HFFc6 (cell line): ENCODE data around the gene FANK1. TPM values are rescaled to one million over a fixed set of nuclear protein-coding genes. Genes with fewer than 3 reads are reported as not detected.
"Not testable (repeated sequence)": the region's sequence is repeated elsewhere in the genome, so short reads cannot be mapped to it uniquely, and the experiment has no call there.

ENCODE experiments used
- DNase-seq: peaks from one replicate; pipeline ENCODE4 v3.0.0-alpha.2; 2018
- H3K27ac Mint-ChIP-seq: 2 replicates; pipeline ENCODE4 v1.8.0; 2020; ENCODE audit warnings: mild to moderate bottlenecking, mixed read lengths
- H3K27me3 Mint-ChIP-seq: 2 replicates; pipeline ENCODE4 v1.8.0; 2021; ENCODE audit warnings: mild to moderate bottlenecking, moderate library complexity, mixed read lengths; ENCODE audit not compliant: insufficient read depth
- H3K36me3 Mint-ChIP-seq: 2 replicates; pipeline ENCODE4 v1.8.0; 2021; ENCODE audit warnings: low read depth, mixed read lengths
- H3K4me1 Mint-ChIP-seq: 2 replicates; pipeline ENCODE4 v1.8.0; 2020; ENCODE audit warnings: low read depth, mixed read lengths
- H3K4me3 Mint-ChIP-seq: 2 replicates; pipeline ENCODE4 v1.8.0; 2020; ENCODE audit warnings: mild to moderate bottlenecking, moderate library complexity, mixed read lengths
- H3K9me3 Mint-ChIP-seq: 2 replicates; pipeline ENCODE4 v1.8.0; 2020; ENCODE audit warnings: mild to moderate bottlenecking, mixed read lengths
- total RNA-seq, 6 experiments: library from RNA; stranded (reverse); fragmentation: NEBNext Ultra II Directional; extraction: Animal tissue kit (Norgen Biotek cat#: 25700); gene quantifications; 2 replicates in 1 of 6; 3 replicates in 5 of 6; pipeline ENCODE4 v1.2.3, GENCODE V29; 2021
- TF ChIP-seq, protein P1 (sequence below): fragments of 200-600 bp; sonication (generic); IDR thresholded peaks from 2 replicates; pipeline ENCODE4 v1.5.0; 2021; ENCODE audit warnings: antibody characterized with exemption, mild to moderate bottlenecking

The FANK1 gene
- total RNA-seq, 6 experiments from 2014 or later = 0.50 to 1.4 (median 0.88) TPM

DNA sequence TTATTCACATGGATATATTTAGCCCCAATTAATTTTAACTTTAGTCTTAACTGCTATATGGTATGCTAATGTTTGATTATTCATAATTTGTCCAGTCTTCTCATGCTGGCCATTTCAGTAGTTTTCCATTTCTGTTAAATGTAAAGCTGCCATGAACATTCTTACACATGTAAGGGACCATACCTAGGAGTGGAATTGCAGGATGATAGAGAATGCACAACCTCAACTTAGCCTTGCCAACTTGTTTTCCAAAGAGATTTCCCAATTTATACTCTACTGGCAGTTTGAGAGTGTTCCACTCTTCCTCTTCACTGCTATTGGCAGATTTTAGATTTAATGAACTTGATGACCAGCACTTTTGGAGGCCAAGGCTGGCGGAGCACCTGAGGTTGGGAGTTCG, 68.2 kb downstream of the FANK1 start:
- peaks cover 6% of the 10 kb centered on the region; the same call in 1 of the 2 replicates for H3K27me3 Mint-ChIP-seq
- no peaks in the 10 kb centered on the region for H3K36me3 Mint-ChIP-seq
- H3K4me3 Mint-ChIP-seq = no peak overlapping the region
- DNase-seq = no peak
- H3K9me3 Mint-ChIP-seq = no peaks in the 10 kb centered on the region
- no peak overlapping the region for H3K27ac Mint-ChIP-seq
- TF ChIP-seq, protein P1, sequence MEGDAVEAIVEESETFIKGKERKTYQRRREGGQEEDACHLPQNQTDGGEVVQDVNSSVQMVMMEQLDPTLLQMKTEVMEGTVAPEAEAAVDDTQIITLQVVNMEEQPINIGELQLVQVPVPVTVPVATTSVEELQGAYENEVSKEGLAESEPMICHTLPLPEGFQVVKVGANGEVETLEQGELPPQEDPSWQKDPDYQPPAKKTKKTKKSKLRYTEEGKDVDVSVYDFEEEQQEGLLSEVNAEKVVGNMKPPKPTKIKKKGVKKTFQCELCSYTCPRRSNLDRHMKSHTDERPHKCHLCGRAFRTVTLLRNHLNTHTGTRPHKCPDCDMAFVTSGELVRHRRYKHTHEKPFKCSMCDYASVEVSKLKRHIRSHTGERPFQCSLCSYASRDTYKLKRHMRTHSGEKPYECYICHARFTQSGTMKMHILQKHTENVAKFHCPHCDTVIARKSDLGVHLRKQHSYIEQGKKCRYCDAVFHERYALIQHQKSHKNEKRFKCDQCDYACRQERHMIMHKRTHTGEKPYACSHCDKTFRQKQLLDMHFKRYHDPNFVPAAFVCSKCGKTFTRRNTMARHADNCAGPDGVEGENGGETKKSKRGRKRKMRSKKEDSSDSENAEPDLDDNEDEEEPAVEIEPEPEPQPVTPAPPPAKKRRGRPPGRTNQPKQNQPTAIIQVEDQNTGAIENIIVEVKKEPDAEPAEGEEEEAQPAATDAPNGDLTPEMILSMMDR = no peak
- H3K4me1 Mint-ChIP-seq = no peaks in the 10 kb centered on the region

DNA sequence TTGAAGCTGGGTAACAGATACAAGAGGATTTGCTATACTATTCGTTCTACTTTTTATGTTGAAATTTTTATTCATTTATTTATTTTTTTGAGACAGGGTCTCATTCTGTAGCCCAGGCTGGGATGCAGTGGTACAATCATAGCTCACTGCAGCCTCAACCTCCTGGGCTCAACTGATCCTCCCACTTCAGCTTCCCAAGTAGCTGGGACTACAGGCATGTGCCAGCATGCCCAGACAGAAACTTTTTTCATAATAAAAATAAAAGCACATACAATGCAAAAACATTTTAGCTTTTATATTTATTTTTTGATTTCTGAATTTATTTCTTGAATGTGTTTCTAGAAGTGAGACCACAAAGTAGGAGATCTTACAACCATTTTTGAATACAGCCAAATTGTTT, 71.2 kb downstream of the FANK1 start:
- H3K36me3 Mint-ChIP-seq = no peaks in the 10 kb centered on the region
- peaks cover 9% of the 10 kb centered on the region for H3K27me3 Mint-ChIP-seq

DNA sequence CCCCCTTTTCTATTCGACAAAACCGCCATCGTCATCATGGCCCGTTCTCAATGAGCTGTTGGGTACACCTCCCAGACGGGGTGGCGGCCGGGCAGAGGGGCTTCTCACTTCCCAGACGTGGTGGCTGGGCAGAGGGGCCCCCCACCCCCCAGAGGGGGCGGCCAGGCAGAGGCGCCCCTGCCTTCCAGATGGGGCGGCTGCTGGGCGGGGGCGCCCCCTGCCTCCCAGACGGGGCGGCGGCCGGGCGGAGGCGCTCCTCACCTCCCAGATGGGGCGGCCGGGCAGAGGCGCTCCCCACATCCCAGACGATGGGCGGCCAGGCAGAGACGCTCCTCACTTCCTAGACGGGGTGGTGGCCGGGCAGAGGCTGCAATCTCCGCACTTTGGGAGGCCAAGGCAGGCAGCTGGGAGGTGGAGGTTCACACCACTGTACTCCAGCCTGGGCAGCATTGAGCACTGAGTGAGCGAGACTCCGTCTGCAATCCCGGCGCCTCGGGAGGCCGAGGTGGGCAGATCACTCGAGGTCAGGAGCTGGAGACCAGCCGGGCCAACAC, 73.8 kb downstream of the FANK1 start:
- not testable (repeated sequence) for H3K27me3 Mint-ChIP-seq, H3K9me3 Mint-ChIP-seq, H3K36me3 Mint-ChIP-seq, DNase-seq, H3K27ac Mint-ChIP-seq, H3K4me3 Mint-ChIP-seq
- H3K4me1 Mint-ChIP-seq = peaks cover 17% of the 10 kb centered on the region

More for the DNA sequence above, 71.2 kb downstream of the FANK1 start:
- H3K27ac Mint-ChIP-seq = no peak overlapping the region
- no peak for DNase-seq
- H3K4me1 Mint-ChIP-seq = no peaks in the 10 kb centered on the region
- TF ChIP-seq, protein P1 = no peak
- no peaks in the 10 kb centered on the region for H3K9me3 Mint-ChIP-seq
- H3K4me3 Mint-ChIP-seq = no peak overlapping the region

DNA sequence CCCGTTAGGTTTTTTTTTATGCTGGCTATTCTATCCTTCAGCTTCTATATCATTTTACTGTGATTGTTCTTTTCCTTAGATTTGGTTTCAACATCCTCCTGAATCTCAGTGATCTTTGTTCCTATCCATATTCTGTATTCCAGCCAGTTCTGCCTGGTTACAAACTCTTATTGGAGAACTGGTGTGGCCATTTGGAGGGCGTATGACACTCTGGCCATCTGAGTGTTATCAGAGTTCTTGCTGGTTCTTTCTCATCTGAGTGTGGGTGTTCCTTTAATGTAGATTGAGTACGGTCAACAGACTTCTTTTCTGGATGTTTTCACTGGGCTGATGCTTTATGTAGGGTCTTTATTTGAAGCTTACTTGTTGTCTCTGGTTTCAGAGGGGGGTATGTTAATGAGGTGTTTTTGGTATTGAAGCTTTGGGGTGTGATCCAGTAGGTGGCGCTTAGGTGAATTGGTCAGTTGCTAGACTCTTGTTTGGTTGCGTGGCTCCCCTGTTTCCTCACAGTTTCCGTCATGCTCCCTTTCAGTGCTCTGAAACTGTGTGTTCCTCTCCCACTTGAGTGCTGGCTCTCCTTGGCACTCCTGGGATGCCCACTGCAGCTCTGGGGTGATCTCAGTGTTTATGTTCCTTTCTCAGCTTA, 80.7 kb downstream of the FANK1 start:
- no peak for DNase-seq
- H3K36me3 Mint-ChIP-seq = no peaks in the 10 kb centered on the region
- H3K27me3 Mint-ChIP-seq = peaks cover 2% of the 10 kb centered on the region; the same call in 1 of the 2 replicates
- H3K4me3 Mint-ChIP-seq = no peak overlapping the region
- H3K27ac Mint-ChIP-seq = no peak overlapping the region
- peaks cover 18% of the 10 kb centered on the region for H3K4me1 Mint-ChIP-seq
- TF ChIP-seq, protein P1 = no peak; the same call in none of the 2 replicates
- H3K9me3 Mint-ChIP-seq = no peaks in the 10 kb centered on the region

DNA sequence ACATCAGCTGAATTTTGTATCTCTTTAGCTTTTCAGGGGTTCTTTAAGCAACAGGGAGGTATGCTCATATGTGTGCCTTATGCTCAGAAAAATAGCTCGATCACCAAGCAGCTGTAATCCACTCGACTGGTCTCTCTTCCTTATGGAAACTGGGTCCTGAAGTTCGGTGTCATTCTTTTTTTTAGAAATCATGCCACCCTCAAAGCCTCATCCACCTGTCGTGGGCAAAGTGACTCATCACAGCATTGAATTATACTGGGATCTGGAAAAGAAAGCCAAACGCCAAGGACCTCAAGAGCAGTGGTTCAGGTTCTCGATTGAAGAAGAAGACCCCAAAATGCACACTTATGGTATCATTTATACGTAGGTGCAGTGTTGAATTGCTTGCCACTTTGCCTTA, 83.6 kb downstream of the FANK1 start:
- TF ChIP-seq, protein P1 = no peak
- H3K9me3 Mint-ChIP-seq = no peaks in the 10 kb centered on the region
- no peaks in the 10 kb centered on the region for H3K36me3 Mint-ChIP-seq
- no peak overlapping the region for H3K27ac Mint-ChIP-seq
- H3K27me3 Mint-ChIP-seq = peaks cover 5% of the 10 kb centered on the region
- H3K4me1 Mint-ChIP-seq = peaks cover 15% of the 10 kb centered on the region
- no peak for DNase-seq
- no peak overlapping the region for H3K4me3 Mint-ChIP-seq

DNA sequence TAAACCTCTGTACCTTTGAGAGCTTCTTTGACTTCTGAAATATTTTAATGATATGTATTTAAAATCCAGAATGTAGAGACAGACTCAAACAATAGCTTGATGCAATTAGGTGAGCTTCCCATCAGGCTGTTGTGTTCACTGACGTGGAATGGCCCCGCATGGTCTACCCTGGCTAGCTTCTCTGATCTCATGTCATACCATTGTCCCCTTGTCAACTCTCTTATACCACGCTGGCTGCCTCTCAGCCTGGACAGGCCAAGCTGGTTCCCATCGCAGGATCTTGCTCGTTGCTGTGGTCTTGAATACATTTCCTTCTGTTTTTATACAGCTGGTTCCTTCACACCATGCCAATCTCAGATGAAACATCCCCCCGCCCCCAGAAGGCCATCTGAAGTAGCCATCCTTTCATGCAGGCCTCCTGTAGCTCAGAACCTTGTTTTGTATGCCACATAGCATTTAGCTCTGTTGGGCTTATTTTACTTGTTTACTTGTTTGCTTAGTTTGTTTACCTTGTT, 84.2 kb downstream of the FANK1 start:
- Mint-ChIP-seq H3K4me3 (no peak overlapping the region), H3K4me1 (peaks cover 18% of the 10 kb centered on the region), H3K27ac (no peak overlapping the region), H3K36me3 (no peaks in the 10 kb centered on the region), H3K27me3 (peaks cover 5% of the 10 kb centered on the region), H3K9me3 (no peaks in the 10 kb centered on the region)
- TF ChIP-seq, protein P1 = no peak
- no peak for DNase-seq
